Posterior vena cava (tissue), 2 donors: ENCODE measurements around the gene STMP1. TPM values are rescaled to one million over a fixed set of nuclear protein-coding genes. Genes with fewer than 3 reads are reported as not detected.
"Not testable (repeated sequence)": the region's sequence is repeated elsewhere in the genome, so short reads cannot be mapped to it uniquely, and the experiment has no call there.

ENCODE experiments used
- DNase-seq: peaks from one replicate; pipeline ENCODE4 v3.0.0-alpha.2; 2020; ENCODE audit warnings: low spot score
- intact Hi-C, 2 donors: fragments of 100-400 bp; cut with DNase I; formaldehyde crosslinking; loops; one replicate each; pipeline versions ENCODE4 v1.14.1 to v1.14.2; 2022 to 2023
- total RNA-seq, 2 donors: library from RNA; stranded (reverse); fragmentation: NEBNext Ultra II Directional; extraction: Animal tissue kit (Norgen Biotek cat#: 25700); gene quantifications; one replicate each; pipeline ENCODE4 v1.2.1, GENCODE V29; 2021
- donor health status: DM: yes; HTN: yes; CAD: no.
- donor health status: DM: yes; HTN: yes; CAD: no.

The STMP1 gene
- total RNA-seq, 2 donors from 2014 or later, result 26.3 to 34.4 TPM

GRCh38 chr7:135684136-135684535 lies 21.8 kb downstream of the STMP1 start:
- intact Hi-C loops, result no loop called here
- DNase-seq, result no peak

GRCh38 chr7:135684699-135685098 lies 22.4 kb downstream of the STMP1 start:
- intact Hi-C loops, result no loop called here
- DNase-seq, result no peak

- intact Hi-C loops, result no loop called here
- DNase-seq, result no peak
Measured at GRCh38 chr7:135685306-135686084, 23.2 kb downstream of the STMP1 start.

GRCh38 chr7:135687466-135687865 lies 25.2 kb downstream of the STMP1 start:
- intact Hi-C loops, result no loop called here
- DNase-seq, result no peak

GRCh38 chr7:135690566-135690965 lies 28.3 kb downstream of the STMP1 start:
- DNase-seq, result no peak
- intact Hi-C loops, result no loop called here

GRCh38 chr7:135692055-135692454 lies 29.7 kb downstream of the STMP1 start:
- intact Hi-C loops, result no loop called here
- no peak for DNase-seq

- intact Hi-C loops, DNase-seq: not testable (repeated sequence)
Measured at GRCh38 chr7:135692606-135693005, 30.3 kb downstream of the STMP1 start.

GRCh38 chr7:135693558-135693957 lies 31.2 kb downstream of the STMP1 start:
- no peak for DNase-seq
- intact Hi-C loops, result no loop called here

GRCh38 chr7:135697276-135698049 lies 35.1 kb downstream of the STMP1 start:
- intact Hi-C loops, result loop anchor here in 1 of 2 donors (1.0 kb wide), 1 partner anchor 23 kb away; no protein-coding TSS in a partner anchor
- DNase-seq, result no peak

- no peak for DNase-seq
- intact Hi-C loops, result no loop called here
Measured at GRCh38 chr7:135704074-135704473, 41.8 kb downstream of the STMP1 start.

GRCh38 chr7:135704698-135705097 lies 42.4 kb downstream of the STMP1 start:
- intact Hi-C loops, result no loop called here
- DNase-seq, result no peak

GRCh38 chr7:135706038-135706742 lies 43.9 kb downstream of the STMP1 start:
- intact Hi-C loops, result no loop called here
- DNase-seq, result no peak

- no peak for DNase-seq
- intact Hi-C loops, result no loop called here
Measured at GRCh38 chr7:135706858-135707569, 44.7 kb downstream of the STMP1 start.

GRCh38 chr7:135707570-135707966 lies 45.3 kb downstream of the STMP1 start:
- no peak for DNase-seq
- intact Hi-C loops, result no loop called here

- intact Hi-C loops, result no loop called here
Measured at GRCh38 chr7:135708041-135708440, 45.7 kb downstream of the STMP1 start.

GRCh38 chr7:135709508-135709907 lies 47.2 kb downstream of the STMP1 start:
- no peak for DNase-seq
- intact Hi-C loops, result no loop called here

More at GRCh38 chr7:135708041-135708440, 45.7 kb downstream of the STMP1 start:
- DNase-seq, result no peak

- no peak for DNase-seq
- intact Hi-C loops, result no loop called here
Measured at GRCh38 chr7:135710417-135711138, 48.3 kb downstream of the STMP1 start.

- no peak for DNase-seq
- intact Hi-C loops, result no loop called here
Measured at GRCh38 chr7:135711139-135711469, 48.8 kb downstream of the STMP1 start.
